ENCODE results near the gene INPP4B.

The INPP4B gene

GRCh38 chr4:142369141-142369540 lies 477.0 kb downstream of the INPP4B start:
- Histone ChIP-seq H4K20me1 (no peaks in the 10 kb centered on the region), H3K27ac (no peak overlapping the region), H3K4me1 (peaks cover 0 to 7% (median 0%) of the 10 kb centered on the region in 10 experiments; a peak in 2 of 20 replicates), H3K9ac (no peak overlapping the region), H3K36me3 (no peaks in the 10 kb centered on the region), H3K27me3 (no peaks in the 10 kb centered on the region), H3K4me2 (no peak overlapping the region), H3K9me3 (replicated peaks in 1 of 11) (peaks cover 5 to 9% (median 6%) of the 10 kb centered on the region in 11 experiments; a peak in 12 of 22 replicates), H3K4me3 (no peak overlapping the region)
- no peak for TF ChIP-seq Cebpa-rat (IDR thresholded peaks at IDR 0.05)

- peaks cover 5 to 9% (median 6%) of the 10 kb centered on the region in 11 experiments; a peak in 12 of 22 replicates for H3K9me3 ChIP-seq (replicated peaks in 1 of 11)
- H3K27ac ChIP-seq, result no peak overlapping the region
- no peak for TF ChIP-seq Cebpa-rat (IDR thresholded peaks at IDR 0.05)
Measured at GRCh38 chr4:142367418-142368180, 478.5 kb downstream of the INPP4B start.

GRCh38 chr4:142366769-142367181 lies 479.3 kb downstream of the INPP4B start:
- Histone ChIP-seq H3K27ac (no peak overlapping the region), H3K9me3 (replicated peaks in 1 of 11) (peaks cover 5 to 9% (median 6%) of the 10 kb centered on the region in 11 experiments; a peak in 12 of 22 replicates), H4K20me1 (no peaks in the 10 kb centered on the region), H3K4me1 (peaks cover 0 to 7% (median 0%) of the 10 kb centered on the region in 10 experiments; a peak in 2 of 20 replicates), H3K4me3 (no peak overlapping the region), H3K36me3 (no peaks in the 10 kb centered on the region), H3K9ac (no peak overlapping the region), H3K27me3 (no peaks in the 10 kb centered on the region), H3K4me2 (no peak overlapping the region)
- TF ChIP-seq Cebpa-rat (IDR thresholded peaks at IDR 0.05), result no peak

More at GRCh38 chr4:142367418-142368180, 478.5 kb downstream of the INPP4B start:
- peak overlapping the region in 1 of 11 experiments; percentile 22; a peak in 3 of 22 replicates for H3K4me2 ChIP-seq
- no peaks in the 10 kb centered on the region for H4K20me1 ChIP-seq
- no peaks in the 10 kb centered on the region for H3K36me3 ChIP-seq
- no peaks in the 10 kb centered on the region for H3K27me3 ChIP-seq
- H3K9ac ChIP-seq, result no peak overlapping the region
- H3K4me1 ChIP-seq, result peaks cover 0 to 7% (median 0%) of the 10 kb centered on the region in 10 experiments; a peak in 2 of 20 replicates
- no peak overlapping the region for H3K4me3 ChIP-seq

- H3K27me3 ChIP-seq, result no peaks in the 10 kb centered on the region
- H3K4me2 ChIP-seq, result no peak overlapping the region
- no peak overlapping the region for H3K9ac ChIP-seq
- no peak overlapping the region for H3K27ac ChIP-seq
- H3K4me3 ChIP-seq, result no peak overlapping the region
- no peaks in the 10 kb centered on the region for H4K20me1 ChIP-seq
- no peak for TF ChIP-seq Cebpa-rat (IDR thresholded peaks at IDR 0.05)
- no peaks in the 10 kb centered on the region for H3K9me3 ChIP-seq (replicated peaks in 1 of 11)
- H3K36me3 ChIP-seq, result no peaks in the 10 kb centered on the region
- H3K4me1 ChIP-seq, result peaks cover 0 to 7% (median 0%) of the 10 kb centered on the region in 10 experiments; a peak in 2 of 20 replicates
Measured at GRCh38 chr4:142365391-142365790, 480.7 kb downstream of the INPP4B start.

- no peak overlapping the region for H3K27ac ChIP-seq
- no peaks in the 10 kb centered on the region for H3K9me3 ChIP-seq (replicated peaks in 1 of 11)
- no peak overlapping the region for H3K9ac ChIP-seq
- no peaks in the 10 kb centered on the region for H3K27me3 ChIP-seq
- no peak overlapping the region for H3K4me2 ChIP-seq
- no peak overlapping the region for H3K4me3 ChIP-seq
- no peaks in the 10 kb centered on the region for H3K36me3 ChIP-seq
- no peaks in the 10 kb centered on the region for H4K20me1 ChIP-seq
- TF ChIP-seq Cebpa-rat (IDR thresholded peaks at IDR 0.05), result no peak
- H3K4me1 ChIP-seq, result peaks cover 0 to 7% (median 0%) of the 10 kb centered on the region in 10 experiments; a peak in 2 of 20 replicates
Measured at GRCh38 chr4:142363686-142364085, 482.4 kb downstream of the INPP4B start.

- H3K4me3 ChIP-seq, result no peak overlapping the region
- no peak for TF ChIP-seq Cebpa-rat (IDR thresholded peaks at IDR 0.05)
- H3K27me3 ChIP-seq, result no peaks in the 10 kb centered on the region
- no peak overlapping the region for H3K4me2 ChIP-seq
- H3K9me3 ChIP-seq (replicated peaks in 1 of 11), result no peaks in the 10 kb centered on the region
- H3K36me3 ChIP-seq, result no peaks in the 10 kb centered on the region
- no peaks in the 10 kb centered on the region for H3K4me1 ChIP-seq
- no peak overlapping the region for H3K9ac ChIP-seq
- no peak overlapping the region for H3K27ac ChIP-seq
- no peaks in the 10 kb centered on the region for H4K20me1 ChIP-seq
Measured at GRCh38 chr4:142361981-142362380, 484.1 kb downstream of the INPP4B start.

- no peaks in the 10 kb centered on the region for H3K36me3 ChIP-seq
- no peak overlapping the region for H3K4me2 ChIP-seq
- no peaks in the 10 kb centered on the region for H3K27me3 ChIP-seq
- no peak overlapping the region for H3K9ac ChIP-seq
- no peak overlapping the region for H3K27ac ChIP-seq
- no peaks in the 10 kb centered on the region for H3K9me3 ChIP-seq (replicated peaks in 1 of 11)
- H3K4me1 ChIP-seq, result no peaks in the 10 kb centered on the region
- H4K20me1 ChIP-seq, result no peaks in the 10 kb centered on the region
- no peak for TF ChIP-seq Cebpa-rat (IDR thresholded peaks at IDR 0.05)
- H3K4me3 ChIP-seq, result no peak overlapping the region
Measured at GRCh38 chr4:142360657-142361056, 485.4 kb downstream of the INPP4B start.

- Histone ChIP-seq H3K4me3 (no peak overlapping the region), H3K27me3 (no peaks in the 10 kb centered on the region), H3K9ac (no peak overlapping the region), H3K4me1 (peaks cover 0 to 11% (median 9%) of the 10 kb centered on the region in 10 experiments; a peak in 8 of 20 replicates), H3K4me2 (no peak overlapping the region), H3K27ac (no peak overlapping the region), H3K9me3 (replicated peaks in 1 of 11) (no peaks in the 10 kb centered on the region), H3K36me3 (no peaks in the 10 kb centered on the region), H4K20me1 (no peaks in the 10 kb centered on the region)
- TF ChIP-seq Cebpa-rat (IDR thresholded peaks at IDR 0.05), result no peak
Measured at GRCh38 chr4:142358656-142359055, 487.4 kb downstream of the INPP4B start.

- no peak overlapping the region for H3K4me3 ChIP-seq
- H3K4me1 ChIP-seq, result peaks cover 0 to 14% (median 9%) of the 10 kb centered on the region in 10 experiments; a peak in 11 of 20 replicates
- H3K36me3 ChIP-seq, result no peaks in the 10 kb centered on the region
- TF ChIP-seq Cebpa-rat (IDR thresholded peaks at IDR 0.05), result no peak
- no peaks in the 10 kb centered on the region for H3K9me3 ChIP-seq (replicated peaks in 1 of 11)
- no peak overlapping the region for H3K27ac ChIP-seq
- no peaks in the 10 kb centered on the region for H4K20me1 ChIP-seq
- no peak overlapping the region for H3K4me2 ChIP-seq
- H3K27me3 ChIP-seq, result no peaks in the 10 kb centered on the region
- no peak overlapping the region for H3K9ac ChIP-seq
Measured at GRCh38 chr4:142356801-142357200, 489.3 kb downstream of the INPP4B start.
